Measurements from ENCODE around the gene PSEN1. TPM values are rescaled to one million over a fixed set of nuclear protein-coding genes. Genes with fewer than 3 reads are reported as not detected.

PSEN1 gene
- total RNA-seq, 1 experiment from 2014 or later, result 39.3 TPM

- no TSS peak for BruUV-seq (replicated peaks)
- Histone ChIP-seq H3K27me3 (ENCODE audit: control insufficient read depth, insufficient read depth, low read length) (no peaks in the 10 kb centered on the region), H3K36me3 (ENCODE audit: control insufficient read depth, insufficient read depth, low read length) (peaks cover 4% of the 10 kb centered on the region; the same call in 1 of the 2 replicates), H3K4me3 (ENCODE audit: low read depth in 2 of 2, low read length in 2 of 2) (no peak overlapping the region), H3K4me1 (ENCODE audit: control insufficient read depth, insufficient read depth, low read length) (no peaks in the 10 kb centered on the region), H3K27ac (ENCODE audit: low read length) (no peak overlapping the region), H3K9me3 (ENCODE audit: control insufficient read depth, insufficient read depth, low read depth, low read length) (no peaks in the 10 kb centered on the region)
- in situ Hi-C loops (cut with HindIII; ENCODE audit: low pct_unique_long_range_greater_than_20kb, low sequenced_read_pairs) (no loop called here), intact Hi-C loops (cut with micrococcal nuclease; ENCODE audit: unreplicated experiment) (no loop called here)
- ATAC-seq (no peak), DNase-seq (ENCODE audit: low read depth, low spot score) (no peak)
- ChIA-PET CTCF (interaction anchor here (0.6 kb wide), 1 partner anchor 14 kb away, joined by 8 read pairs; no protein-coding TSS in a partner anchor), POLR2A (no interaction called here)
- no peak for TF ChIP-seq CTCF (IDR thresholded peaks at IDR 0.05)
- TF ChIP-seq SIN3A (IDR thresholded peaks at IDR 0.05; ENCODE audit: borderline replicate concordance, insufficient read depth, low read depth, low read length), result no peak
- TF ChIP-seq REST (IDR thresholded peaks at IDR 0.05; ENCODE audit: insufficient read depth in 1 of 2, low read depth in 2 of 2, low read length in 1 of 2), result no peak
- TF ChIP-seq TCF7L2 (IDR thresholded peaks at IDR 0.05; ENCODE audit: low read depth, low read length), result no peak
Measured at GRCh38 chr14:73203527-73203926, 67.2 kb downstream of the PSEN1 start.

- TF ChIP-seq SIN3A (IDR thresholded peaks at IDR 0.05; ENCODE audit: borderline replicate concordance, insufficient read depth, low read depth, low read length) (no peak), TCF7L2 (IDR thresholded peaks at IDR 0.05; ENCODE audit: low read depth, low read length) (no peak), POLR2AphosphoS5 (IDR thresholded peaks at IDR 0.05; ENCODE audit: low read depth, low read length) (no peak)
- no peak for ATAC-seq
- POLR2A ChIA-PET, result no interaction called here
- H3K27me3 ChIP-seq (ENCODE audit: control insufficient read depth, insufficient read depth, low read length), result no peaks in the 10 kb centered on the region
- no peaks in the 10 kb centered on the region for H3K9me3 ChIP-seq (ENCODE audit: control insufficient read depth, insufficient read depth, low read depth, low read length)
- no peak overlapping the region for H3K27ac ChIP-seq (ENCODE audit: low read length)
- no TSS peak for BruUV-seq (replicated peaks)
- intact Hi-C loops (cut with micrococcal nuclease; ENCODE audit: unreplicated experiment) (no loop called here), in situ Hi-C loops (cut with HindIII; ENCODE audit: low pct_unique_long_range_greater_than_20kb, low sequenced_read_pairs) (no loop called here)
- peaks cover 4% of the 10 kb centered on the region; the same call in 1 of the 2 replicates for H3K36me3 ChIP-seq (ENCODE audit: control insufficient read depth, insufficient read depth, low read length)
- H3K4me1 ChIP-seq (ENCODE audit: control insufficient read depth, insufficient read depth, low read length), result no peaks in the 10 kb centered on the region
- CTCF ChIA-PET, result no interaction called here
- H3K4me3 ChIP-seq (ENCODE audit: low read depth in 2 of 2, low read length in 2 of 2), result no peak overlapping the region
- no peak for DNase-seq (ENCODE audit: low read depth, low spot score)
Measured at GRCh38 chr14:73207615-73208014, 71.3 kb downstream of the PSEN1 start.

- Histone ChIP-seq H3K36me3 (ENCODE audit: control insufficient read depth, insufficient read depth, low read length) (peaks cover 5% of the 10 kb centered on the region), H3K27me3 (ENCODE audit: control insufficient read depth, insufficient read depth, low read length) (no peaks in the 10 kb centered on the region), H3K4me1 (ENCODE audit: control insufficient read depth, insufficient read depth, low read length) (no peaks in the 10 kb centered on the region), H3K4me3 (ENCODE audit: low read depth in 2 of 2, low read length in 2 of 2) (no peak overlapping the region), H3K27ac (ENCODE audit: low read length) (no peak overlapping the region), H3K9me3 (ENCODE audit: control insufficient read depth, insufficient read depth, low read depth, low read length) (no peaks in the 10 kb centered on the region)
- TF ChIP-seq REST (IDR thresholded peaks at IDR 0.05; ENCODE audit: insufficient read depth in 1 of 2, low read depth in 2 of 2, low read length in 1 of 2) (no peak), SIN3A (IDR thresholded peaks at IDR 0.05; ENCODE audit: borderline replicate concordance, insufficient read depth, low read depth, low read length) (no peak), POLR2AphosphoS5 (IDR thresholded peaks at IDR 0.05; ENCODE audit: low read depth, low read length) (no peak), TCF7L2 (IDR thresholded peaks at IDR 0.05; ENCODE audit: low read depth, low read length) (no peak), CTCF (IDR thresholded peaks at IDR 0.05) (no peak)
- intact Hi-C loops (cut with micrococcal nuclease; ENCODE audit: unreplicated experiment), result no loop called here
- ChIA-PET CTCF (no interaction called here), POLR2A (no interaction called here)
- no peak for DNase-seq (ENCODE audit: low read depth, low spot score)
- in situ Hi-C loops (cut with HindIII; ENCODE audit: low pct_unique_long_range_greater_than_20kb, low sequenced_read_pairs), result no loop called here
- BruUV-seq (replicated peaks), result no TSS peak
- no peak for ATAC-seq
Measured at GRCh38 chr14:73208390-73208789, 72.1 kb downstream of the PSEN1 start.

Measured in Panc1 (cell line).